GM19023 (cell line): Measurements from ENCODE around the gene CFAP43.
A peak's percentile ranks its signal among the peaks of the same experiment; 100 is the strongest.

Experiments
- ATAC-seq: cut with Tn5 transposase; IDR thresholded peaks from one replicate; pipeline ENCODE4 v1.9.1; 2021; ENCODE audit warnings: mild to moderate bottlenecking, moderate library complexity; ENCODE audit not compliant: unreplicated experiment

The CFAP43 gene

GRCh38 chr10:104231784-104232612 is at the start of gene CFAP43:
TSS of gene CFAP43 (minus strand) at chr10:104232364. CDS start at chr10:104232246, 118 bp downstream.
- peak; percentile 100 for ATAC-seq

GRCh38 chr10:104281694-104282093 is 49.5 kb upstream of the CFAP43 start:
- ATAC-seq, result no peak

DNA sequence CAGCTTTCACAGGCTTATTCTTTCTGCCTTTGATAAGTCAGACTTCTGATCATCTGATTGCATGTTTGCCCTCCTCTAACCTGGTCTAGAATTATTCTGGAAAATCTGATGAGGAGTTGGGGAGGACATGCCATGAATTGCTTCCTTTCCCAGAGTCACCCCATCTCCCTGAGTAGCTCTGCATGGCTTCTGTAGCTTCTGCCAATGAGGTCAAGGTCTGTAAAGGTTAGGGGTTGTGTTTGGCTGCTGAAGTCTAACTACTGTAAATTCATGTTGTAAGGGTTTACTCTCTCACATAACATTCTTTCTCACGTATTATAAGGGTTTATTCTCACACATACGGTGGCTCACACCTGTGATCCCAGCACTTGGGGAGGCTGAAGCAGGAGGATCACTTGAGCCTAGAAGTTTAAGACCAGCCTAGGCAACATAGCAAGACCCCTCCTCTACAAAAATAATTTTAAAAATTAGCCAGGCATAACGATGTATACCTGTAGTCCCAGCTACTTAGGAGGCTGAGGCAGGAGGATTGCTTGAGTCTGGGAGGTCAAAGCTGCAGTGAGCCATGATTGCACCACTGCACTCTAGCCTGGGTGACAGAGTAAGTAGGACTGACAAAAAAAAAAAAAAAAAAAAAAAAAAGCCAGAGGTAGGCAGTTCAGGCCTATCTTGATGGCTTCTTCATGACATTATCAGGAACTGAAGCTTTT is 47.5 kb upstream of the CFAP43 start:
- no peak for ATAC-seq

GRCh38 chr10:104277785-104278184 is 45.6 kb upstream of the CFAP43 start:
- ATAC-seq, result no peak

- ATAC-seq, result no peak
Measured at GRCh38 chr10:104276192-104276591, 44.0 kb upstream of the CFAP43 start.

DNA sequence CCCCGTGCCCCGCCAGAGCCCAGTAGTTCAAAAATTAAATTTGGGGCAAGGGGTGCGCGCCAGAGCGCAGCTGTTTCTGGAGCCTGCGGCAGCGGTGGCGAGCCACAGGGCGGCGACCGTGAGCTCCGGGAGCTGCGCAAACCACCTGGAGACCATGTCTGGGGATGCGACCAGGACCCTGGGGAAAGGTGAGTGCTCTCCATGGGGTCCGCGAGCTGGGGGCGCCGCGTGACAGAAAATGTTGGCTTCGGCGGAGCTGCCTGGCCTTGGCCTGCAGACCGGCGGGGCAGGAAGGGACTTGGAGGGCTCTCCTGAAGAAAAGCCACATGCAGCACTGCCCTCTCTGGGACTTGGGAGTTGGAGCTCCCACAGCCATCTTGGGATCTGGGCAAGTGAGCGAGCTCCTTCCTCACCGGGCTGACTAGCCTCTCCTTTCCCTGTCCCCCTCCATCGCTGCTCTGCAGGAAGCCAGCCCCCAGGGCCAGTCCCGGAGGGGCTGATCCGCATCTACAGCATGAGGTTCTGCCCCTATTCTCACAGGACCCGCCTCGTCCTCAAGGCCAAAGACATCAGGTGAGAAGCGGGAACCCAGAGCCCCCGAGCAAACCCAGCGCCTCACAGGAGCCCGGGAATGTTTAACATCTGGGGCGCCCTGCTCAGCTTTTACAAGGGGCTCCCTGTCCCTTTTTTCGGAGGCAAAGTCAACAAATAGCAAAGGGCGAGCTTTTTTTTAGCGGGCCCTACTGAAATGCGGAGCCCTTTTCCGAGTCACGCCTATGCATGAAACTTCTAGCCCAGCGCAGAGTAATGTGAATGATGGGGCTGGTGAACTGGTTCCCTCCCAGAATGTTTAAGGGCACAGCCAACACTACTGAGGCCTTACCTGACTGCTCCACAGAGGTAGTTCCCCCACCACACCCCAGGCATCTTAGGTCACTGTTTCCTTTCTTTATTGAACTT is 42.9 kb upstream of the CFAP43 start:
- peak; percentile 86 for ATAC-seq

DNA sequence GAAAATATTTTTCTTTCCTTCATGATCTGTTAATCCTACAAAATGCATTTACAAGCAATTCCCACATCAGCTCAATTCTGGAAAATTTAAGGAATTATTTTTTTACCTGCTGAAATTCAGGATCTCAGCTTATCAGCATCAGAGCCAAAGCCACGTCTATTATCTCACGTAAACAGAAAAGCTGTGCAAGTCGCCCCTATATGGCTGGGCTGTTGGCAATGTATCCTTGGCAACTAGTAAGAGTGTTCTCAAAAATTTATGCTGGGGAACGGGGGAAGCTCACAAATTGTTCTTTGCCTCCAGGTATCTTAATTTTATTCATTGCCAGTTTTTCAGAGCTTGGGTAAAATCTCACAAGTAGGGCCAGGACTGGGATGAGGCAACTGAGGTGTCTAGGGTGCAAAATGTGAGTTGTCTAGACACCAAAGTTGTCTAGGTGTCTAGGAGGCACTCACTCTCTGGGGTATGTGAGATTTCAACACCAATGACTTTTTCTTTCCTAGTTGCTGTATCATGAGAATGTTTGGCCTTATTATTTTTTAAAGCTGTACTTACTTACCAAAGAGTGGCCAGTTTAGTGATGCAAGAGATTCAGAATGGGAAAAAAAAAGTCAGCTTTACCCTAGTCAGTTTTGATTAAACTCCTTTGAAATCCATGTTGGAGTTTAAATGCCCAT is 41.9 kb upstream of the CFAP43 start:
- no peak for ATAC-seq

- ATAC-seq, result no peak
Measured at GRCh38 chr10:104273286-104273685, 41.1 kb upstream of the CFAP43 start.

GRCh38 chr10:104268713-104269645 is 36.8 kb upstream of the CFAP43 start, which contains the start of gene GSTO2:
TSS of gene GSTO2 (plus strand) at chr10:104269184. CDS start at chr10:104274916, 5,732 bp downstream.
- peak; percentile 99 for ATAC-seq

- ATAC-seq, result peak; percentile 1
Measured at GRCh38 chr10:104268405-104268712, 36.2 kb upstream of the CFAP43 start.

GRCh38 chr10:104267721-104268404 is 35.7 kb upstream of the CFAP43 start:
- ATAC-seq, result no peak

- ATAC-seq, result no peak
Measured at GRCh38 chr10:104264783-104265182, 32.6 kb upstream of the CFAP43 start.

- no peak for ATAC-seq
Measured at GRCh38 chr10:104262055-104262454, 29.9 kb upstream of the CFAP43 start.

DNA sequence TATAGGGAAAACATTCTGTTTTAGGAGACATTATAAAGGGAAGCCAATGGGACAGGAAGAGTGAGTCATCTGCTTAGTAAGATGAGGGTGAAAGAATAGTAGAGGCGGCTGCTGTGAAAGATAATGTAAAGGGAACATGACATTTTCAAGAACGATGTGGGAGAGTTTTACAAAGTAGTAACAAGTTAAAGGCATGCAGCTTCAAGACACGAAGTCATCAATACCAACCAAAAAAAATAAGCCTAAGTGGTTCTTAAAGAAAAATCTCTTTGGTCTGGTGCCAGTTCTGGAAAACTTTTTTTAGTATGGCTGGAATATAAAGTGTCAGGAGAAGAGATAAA is 28.6 kb upstream of the CFAP43 start:
- ATAC-seq, result no peak

GRCh38 chr10:104259999-104260774 is 28.0 kb upstream of the CFAP43 start:
- ATAC-seq, result no peak

DNA sequence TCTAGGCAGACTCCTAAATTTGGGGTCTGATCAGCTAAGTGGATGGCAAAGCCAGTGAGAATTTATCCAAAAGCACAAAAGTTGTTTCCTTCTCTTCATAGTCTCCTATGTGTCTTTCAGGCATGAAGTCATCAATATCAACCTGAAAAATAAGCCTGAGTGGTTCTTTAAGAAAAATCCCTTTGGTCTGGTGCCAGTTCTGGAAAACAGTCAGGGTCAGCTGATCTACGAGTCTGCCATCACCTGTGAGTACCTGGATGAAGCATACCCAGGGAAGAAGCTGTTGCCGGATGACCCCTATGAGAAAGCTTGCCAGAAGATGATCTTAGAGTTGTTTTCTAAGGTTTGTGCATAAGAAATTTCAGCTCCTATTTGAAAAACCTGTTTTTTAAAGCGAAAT is 27.3 kb upstream of the CFAP43 start:
- no peak for ATAC-seq

DNA sequence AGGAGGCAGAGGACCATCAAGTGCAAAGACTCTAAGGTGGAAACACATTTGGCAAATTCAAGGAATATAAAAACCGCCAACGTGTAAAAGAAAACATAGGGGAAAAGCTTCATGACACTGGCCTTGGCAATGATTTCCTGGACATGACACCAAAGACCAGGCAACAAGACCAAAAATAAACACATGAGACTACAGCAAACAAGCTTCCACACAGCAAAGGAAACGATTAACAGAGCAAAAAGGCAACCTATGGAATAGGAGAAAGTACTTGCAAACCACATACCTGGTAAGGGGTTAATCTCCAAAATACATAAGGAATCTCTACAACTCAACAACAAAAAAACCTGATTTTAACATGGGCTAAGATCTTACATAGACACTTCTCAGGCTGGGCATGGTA is 26.0 kb upstream of the CFAP43 start:
- no peak for ATAC-seq

DNA sequence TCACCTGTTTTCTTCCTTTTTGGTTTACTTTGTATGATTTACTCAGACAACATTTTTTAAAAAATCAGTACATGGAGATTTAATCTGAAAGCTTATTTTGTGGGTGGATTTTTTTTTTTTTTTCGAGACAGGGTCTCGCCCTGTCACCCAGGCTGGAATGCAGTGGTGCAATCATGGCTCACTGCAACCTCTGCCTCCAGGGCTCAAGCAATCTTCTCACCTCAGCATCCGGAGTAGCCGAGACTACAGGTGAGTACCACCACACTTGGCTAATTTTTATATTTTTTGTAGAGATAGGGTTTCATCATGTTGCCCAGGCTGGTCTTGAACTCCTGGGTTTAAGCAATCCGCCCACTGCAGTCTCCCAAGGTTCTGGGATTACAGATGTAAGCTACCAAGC is 25.1 kb upstream of the CFAP43 start:
- ATAC-seq, result no peak
